GM12872 (cell line): ENCODE measurements around the gene LPIN2.

Source experiments
- TF ChIP-seq, protein P1 (sequence below): IDR thresholded peaks from 3 replicates; pipeline ENCODE4 v1.5.1; 2011; ENCODE audit warnings: low read depth, mild to moderate bottlenecking, low read length, moderate library complexity; ENCODE audit not compliant: insufficient read depth

Gene LPIN2

GRCh38 chr18:3040881-3041280, 27.9 kb upstream of the LPIN2 start:
- TF ChIP-seq, protein P1, sequence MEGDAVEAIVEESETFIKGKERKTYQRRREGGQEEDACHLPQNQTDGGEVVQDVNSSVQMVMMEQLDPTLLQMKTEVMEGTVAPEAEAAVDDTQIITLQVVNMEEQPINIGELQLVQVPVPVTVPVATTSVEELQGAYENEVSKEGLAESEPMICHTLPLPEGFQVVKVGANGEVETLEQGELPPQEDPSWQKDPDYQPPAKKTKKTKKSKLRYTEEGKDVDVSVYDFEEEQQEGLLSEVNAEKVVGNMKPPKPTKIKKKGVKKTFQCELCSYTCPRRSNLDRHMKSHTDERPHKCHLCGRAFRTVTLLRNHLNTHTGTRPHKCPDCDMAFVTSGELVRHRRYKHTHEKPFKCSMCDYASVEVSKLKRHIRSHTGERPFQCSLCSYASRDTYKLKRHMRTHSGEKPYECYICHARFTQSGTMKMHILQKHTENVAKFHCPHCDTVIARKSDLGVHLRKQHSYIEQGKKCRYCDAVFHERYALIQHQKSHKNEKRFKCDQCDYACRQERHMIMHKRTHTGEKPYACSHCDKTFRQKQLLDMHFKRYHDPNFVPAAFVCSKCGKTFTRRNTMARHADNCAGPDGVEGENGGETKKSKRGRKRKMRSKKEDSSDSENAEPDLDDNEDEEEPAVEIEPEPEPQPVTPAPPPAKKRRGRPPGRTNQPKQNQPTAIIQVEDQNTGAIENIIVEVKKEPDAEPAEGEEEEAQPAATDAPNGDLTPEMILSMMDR: no peak

- TF ChIP-seq, protein P1: no peak
Observed at GRCh38 chr18:3040173-3040572, 27.2 kb upstream of the LPIN2 start.

- TF ChIP-seq, protein P1: no peak
Observed at GRCh38 chr18:3037423-3037915, 24.5 kb upstream of the LPIN2 start.

- TF ChIP-seq, protein P1: no peak
Observed at GRCh38 chr18:3036108-3036507, 23.2 kb upstream of the LPIN2 start.

- TF ChIP-seq, protein P1: no peak
Observed at GRCh38 chr18:3035635-3036034, 22.7 kb upstream of the LPIN2 start.

- TF ChIP-seq, protein P1: no peak
Observed at GRCh38 chr18:3032721-3033120, 19.8 kb upstream of the LPIN2 start.

DNA sequence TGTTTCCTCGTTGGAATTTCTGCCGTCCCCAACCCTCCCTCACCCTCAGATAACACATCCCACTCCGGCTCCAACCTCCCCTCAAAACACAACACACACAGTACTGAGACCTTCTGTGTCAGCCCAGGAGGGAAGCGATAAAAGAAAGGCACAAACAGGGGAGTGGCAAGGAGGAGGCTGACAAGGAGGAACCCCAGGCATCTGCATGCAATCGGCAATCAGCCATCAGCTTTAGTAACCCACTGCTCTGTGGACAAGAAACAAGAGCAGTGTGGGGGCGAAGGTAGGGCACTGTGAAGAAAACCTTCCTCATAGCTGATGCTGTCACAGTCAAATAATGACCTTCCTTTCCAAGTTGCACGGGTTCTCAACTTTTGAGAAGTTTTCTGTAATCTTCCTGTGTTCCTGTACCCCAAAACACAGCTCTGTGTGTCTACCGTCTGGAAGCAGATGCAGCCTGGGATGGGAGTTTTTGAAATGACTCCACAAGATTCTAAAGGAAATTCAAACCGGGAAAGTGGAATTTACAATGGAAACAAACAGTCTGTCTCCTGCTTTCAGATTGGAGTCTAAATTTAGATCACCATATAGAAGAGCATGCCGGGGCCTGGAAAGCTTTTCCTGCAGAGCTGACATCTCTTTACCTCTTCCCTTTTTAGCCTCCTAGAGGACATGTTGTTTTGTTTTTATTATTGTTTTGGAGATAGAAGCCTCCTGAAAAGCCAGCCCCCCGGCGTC, 16.4 kb upstream of the LPIN2 start:
- TF ChIP-seq, protein P1: no peak
